RPMI7951 (cell line): ENCODE results near the gene TIMP4. TPM values are rescaled to one million over a fixed set of nuclear protein-coding genes. Genes with fewer than 3 reads are reported as not detected.

Experiments used
- DNase-seq: peaks from one replicate; pipeline ENCODE4 v3.0.0-alpha.2; 2012; ENCODE audit warnings: low read depth
- total RNA-seq: library from RNA; depleted of rRNA; stranded (reverse); fragments of >200 nt; shearing (Covaris generic); gene quantifications from 2 replicates; pipeline ENCODE4 v1.2.3, GENCODE V29; 2014; rRNA removed

The TIMP4 gene
- total RNA-seq: 0.10 TPM in 1 of 2 replicates, not detected in the other

DNA sequence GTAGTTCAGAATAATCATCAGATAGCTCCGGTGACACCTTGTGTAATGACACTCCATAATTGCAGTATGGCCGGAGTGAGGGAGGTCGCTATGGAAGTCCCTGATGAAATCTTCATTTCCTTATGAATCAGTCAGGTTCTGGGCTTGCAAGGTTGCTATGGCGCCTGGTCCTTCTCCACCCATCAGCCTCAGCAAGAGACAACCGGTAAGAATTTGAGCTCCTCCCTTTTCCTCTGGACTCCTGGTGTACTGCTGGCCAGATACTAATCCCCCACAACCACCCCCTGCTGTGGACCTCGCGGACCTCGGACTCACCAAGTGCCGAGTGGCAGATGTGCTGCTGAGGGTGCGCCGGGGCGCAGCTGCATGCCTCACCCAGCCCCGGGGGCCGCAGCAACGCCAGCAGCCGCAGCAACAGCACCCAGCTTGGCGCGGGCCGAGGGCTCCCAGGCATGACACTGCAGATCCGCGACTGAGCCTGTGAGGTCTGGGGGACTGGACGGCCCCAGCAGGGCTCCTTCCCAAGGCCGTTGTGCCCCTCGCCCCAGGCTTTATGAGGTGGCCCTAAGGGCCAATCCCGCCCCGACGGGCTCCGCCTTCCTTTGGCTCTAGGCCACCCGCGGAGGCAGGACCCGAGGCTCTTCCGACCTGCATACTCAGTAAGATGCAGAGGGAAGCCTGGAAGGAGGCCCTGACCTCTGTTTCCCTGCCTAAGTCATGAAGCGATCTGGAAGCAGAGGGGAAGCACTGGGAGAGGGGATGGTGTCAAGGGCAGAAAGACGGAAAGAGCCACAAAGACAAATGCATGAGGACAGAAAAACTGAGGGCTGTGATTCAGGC, at the start of gene TIMP4:
Gene TIMP4, minus strand, starts transcription at position 526 of the 840 bp plus-strand sequence. Its CDS starts 72 bp downstream, at position 454.
- no peak for DNase-seq

- DNase-seq: no peak
Observed at GRCh38 chr3:12205171-12205570, 46.5 kb upstream of the TIMP4 start.

- DNase-seq: no peak
Observed at GRCh38 chr3:12201813-12202212, 43.1 kb upstream of the TIMP4 start.

DNA sequence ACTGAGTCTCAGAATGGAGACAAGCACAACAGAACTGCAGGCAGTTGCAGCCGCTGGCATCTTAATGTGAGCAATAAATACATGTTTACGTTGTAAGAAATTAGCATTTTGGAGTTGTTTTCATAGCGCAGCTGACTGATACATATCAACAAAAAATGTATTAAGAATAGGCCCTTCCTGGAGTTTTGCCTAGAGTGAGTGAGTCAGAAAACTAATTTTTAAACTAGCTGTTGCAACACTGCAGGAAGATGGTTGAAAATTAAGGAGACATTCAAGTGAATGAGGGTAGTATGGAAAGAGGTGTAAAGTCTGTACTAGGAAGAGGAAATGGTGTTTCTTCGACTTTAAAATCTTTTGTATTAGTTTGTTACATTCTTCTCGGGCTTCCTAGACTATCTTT, 39.6 kb upstream of the TIMP4 start:
- DNase-seq: peak; percentile 54

- no peak for DNase-seq
Observed at GRCh38 chr3:12197475-12197874, 38.8 kb upstream of the TIMP4 start.

DNA sequence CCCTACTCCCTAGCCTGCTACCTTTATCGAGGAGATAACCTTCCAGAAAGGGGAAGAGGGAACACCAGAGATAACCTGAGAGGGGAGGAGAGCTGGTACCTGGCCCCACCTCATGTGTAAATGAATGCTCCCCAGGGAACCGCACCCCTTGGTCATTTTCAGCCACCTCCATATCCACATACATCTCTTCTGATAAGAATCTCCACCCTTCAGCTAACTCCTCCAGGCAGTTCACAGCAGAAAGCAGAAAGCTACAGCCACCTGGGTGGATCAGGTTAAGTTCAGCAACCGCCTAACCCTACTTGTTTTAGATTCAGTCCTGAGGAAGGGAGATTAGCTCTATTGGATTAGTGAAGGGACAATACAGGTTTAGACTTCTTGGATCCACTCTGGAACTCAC, 38.0 kb upstream of the TIMP4 start:
- DNase-seq: no peak

- peak; percentile 28 for DNase-seq
Observed at GRCh38 chr3:12195231-12195630, 36.5 kb upstream of the TIMP4 start.

DNA sequence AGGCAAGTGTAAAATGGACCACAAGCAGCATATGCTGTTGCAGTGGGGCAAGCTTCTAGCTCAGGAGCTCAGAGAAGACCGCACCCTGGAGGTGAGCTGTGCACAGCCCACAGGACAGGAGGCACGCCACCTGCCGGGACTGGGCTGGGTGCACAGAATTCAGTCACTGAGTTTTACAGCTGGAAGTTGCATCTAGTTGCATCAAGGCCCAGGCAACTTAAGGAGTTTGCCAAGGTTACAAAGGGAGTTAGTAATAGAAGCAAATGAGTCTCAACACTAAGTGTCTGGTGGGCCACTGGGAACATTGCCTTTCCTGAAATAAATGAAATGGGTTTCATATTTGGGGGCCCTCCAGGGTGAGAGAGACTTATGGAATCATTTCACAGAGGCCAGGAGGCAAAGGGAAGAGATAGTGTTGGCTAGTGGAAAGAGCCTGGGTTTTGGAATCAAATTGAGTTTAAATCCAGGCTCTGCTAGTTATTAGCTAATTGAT, 36.0 kb upstream of the TIMP4 start:
- peak; percentile 26 for DNase-seq

DNA sequence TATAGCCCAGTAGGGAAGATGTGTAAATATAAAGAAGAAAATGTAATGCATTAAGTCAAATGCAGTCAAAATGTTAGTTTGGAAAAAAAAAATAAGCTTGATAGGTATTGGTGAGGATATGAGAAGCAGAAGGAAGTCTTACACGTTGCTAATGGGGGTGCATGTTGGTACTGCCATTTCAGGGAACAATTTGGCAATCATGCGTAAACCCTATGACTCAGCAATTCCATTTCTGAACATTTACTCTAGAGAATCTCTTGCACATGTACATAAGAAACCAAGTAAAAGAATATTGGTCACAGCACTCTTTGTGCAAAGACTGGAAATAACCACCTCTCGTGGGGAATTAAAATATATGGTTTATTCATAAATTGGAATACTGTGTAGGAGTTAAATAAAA, 35.5 kb upstream of the TIMP4 start:
- DNase-seq: peak; percentile 92

GRCh38 chr3:12193485-12194165, 34.9 kb upstream of the TIMP4 start:
- peak; percentile 98 for DNase-seq

DNA sequence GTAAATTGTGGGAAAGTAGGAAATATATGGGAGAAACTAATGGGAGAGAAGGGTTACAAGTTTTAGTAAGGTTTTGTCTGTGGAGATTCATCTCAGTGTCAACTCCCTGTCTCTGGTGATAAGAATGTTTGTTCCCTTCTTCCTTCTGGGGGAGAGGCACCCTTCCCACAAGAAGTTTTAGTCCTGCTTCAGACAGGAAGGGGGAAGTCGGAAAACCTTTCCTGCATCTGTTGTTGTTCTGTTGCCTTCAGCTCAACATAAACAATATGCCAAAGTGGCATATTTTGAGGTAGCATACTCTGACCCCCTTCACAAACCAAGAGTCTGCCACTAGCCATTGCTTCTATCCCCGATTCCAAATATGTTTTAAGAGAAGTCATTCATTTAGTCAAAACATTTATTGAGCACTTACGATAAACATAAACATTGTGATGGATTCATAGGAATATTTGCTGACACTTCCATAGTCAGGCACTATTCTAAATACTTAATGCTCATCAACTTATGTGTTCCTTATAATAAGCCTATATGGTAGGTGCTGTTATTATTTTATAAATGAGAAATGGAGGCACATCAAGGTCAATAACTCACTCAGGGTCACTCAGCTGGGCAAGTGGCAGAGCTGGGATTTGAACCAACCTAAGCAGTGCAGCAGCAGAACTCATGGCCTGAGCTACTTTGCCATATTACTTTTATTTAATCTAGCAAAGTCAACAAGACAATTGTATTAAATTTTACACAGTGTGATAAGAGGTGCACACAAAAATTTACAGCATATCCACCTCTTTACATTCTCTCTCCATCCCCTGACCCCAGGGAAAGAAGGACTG, 34.2 kb upstream of the TIMP4 start:
- DNase-seq: no peak

DNA sequence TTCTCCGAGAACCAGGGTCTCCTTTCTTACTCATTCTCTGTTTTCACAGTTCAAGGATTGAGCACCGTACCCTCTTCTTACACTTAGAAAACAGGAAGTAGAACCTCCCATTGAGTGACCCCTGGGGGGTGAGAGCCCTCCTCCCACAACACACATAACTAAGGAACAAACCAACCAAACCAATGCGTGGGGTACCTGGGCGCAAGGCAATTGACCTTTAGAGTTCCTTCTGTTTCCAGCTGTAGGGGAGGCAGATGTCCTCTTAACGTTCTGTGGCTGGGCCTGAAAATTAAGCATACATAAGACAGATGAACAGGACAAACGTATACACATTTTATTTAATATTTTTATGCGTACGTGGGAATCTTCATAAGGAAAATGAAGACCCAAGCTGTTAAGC, 33.5 kb upstream of the TIMP4 start:
- DNase-seq: no peak

DNA sequence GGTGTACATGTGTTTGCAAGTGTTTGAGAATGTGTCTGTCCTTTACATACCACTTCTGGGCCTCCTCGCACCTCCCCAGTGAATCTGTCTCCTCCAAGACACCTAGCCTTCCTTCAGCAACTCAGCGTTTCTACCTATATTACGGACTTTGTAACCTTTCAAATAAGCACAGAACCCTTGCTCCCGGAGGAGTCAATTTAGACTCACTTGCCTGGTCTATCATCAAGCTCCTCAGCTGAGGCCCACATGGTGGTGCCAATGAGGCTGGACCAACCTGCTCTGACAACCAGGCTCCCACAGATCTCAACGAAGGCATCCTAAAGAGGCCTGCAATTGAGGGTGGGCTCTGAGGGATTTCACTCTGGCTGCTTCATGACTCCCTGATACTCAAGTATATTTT, 32.8 kb upstream of the TIMP4 start:
- DNase-seq: no peak

- no peak for DNase-seq
Observed at GRCh38 chr3:12190832-12191231, 32.1 kb upstream of the TIMP4 start.

DNA sequence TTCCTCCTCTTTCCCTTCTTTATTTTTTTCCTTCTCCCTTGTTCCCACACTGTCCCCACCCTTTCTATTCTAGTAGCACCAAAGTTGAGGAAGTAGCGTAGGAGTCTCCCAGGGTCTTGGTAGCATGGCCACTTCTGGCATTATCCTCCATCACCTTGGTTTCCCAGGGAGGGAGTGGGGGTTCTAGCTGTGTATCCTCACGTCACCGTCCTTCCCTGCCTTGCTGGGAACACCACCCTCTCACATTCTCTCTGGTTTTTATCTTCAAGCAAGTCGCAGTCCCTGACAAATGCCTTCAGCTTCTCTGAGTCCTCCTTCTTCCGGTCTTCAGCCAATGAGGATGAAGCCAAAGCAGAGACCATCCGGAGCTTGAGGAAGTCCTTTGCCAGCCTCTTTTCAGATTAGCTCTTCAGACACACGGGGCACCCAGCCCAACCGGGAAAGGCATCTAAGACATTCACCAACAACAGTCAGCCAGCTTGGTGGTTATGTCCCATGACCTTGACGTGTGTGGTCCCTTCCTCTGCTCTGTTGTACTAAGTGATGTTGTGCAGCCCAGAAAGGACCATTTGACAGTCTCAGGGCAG, 31.6 kb upstream of the TIMP4 start:
- no peak for DNase-seq

DNA sequence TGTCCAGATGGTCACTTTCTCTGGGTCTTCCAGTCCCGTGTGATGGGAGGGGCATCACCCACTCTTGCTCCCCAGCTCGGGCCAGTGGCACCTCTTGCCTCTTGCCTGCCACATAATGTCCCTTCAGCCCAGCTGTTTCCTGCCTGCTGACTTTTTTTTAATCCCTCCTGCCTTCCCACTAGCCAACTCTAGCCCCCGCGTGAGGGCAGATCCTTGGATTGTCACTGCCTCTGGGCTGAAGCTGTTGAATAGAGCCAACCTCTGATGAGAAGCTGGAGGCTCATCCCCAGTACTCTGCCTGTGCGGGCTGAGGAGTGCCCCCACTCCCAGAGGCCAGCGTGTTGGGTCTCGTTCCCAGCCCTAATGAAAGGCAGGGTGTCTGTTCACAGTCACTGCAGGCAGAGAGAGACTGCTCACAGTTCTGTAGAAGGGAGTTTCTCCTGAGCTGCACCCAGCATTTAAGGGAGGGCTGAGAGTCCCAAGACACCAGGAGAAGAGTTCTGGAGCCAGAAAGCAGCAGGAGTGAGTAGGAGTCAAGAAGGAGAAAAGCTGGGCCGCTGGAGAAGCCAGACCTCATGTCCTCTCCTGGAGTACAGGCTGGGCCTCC, 30.1 kb upstream of the TIMP4 start:
- no peak for DNase-seq

GRCh38 chr3:12188328-12188648, 29.6 kb upstream of the TIMP4 start:
- no peak for DNase-seq

- peak; percentile 32 for DNase-seq
Observed at GRCh38 chr3:12187448-12188327, 29.0 kb upstream of the TIMP4 start.

DNA sequence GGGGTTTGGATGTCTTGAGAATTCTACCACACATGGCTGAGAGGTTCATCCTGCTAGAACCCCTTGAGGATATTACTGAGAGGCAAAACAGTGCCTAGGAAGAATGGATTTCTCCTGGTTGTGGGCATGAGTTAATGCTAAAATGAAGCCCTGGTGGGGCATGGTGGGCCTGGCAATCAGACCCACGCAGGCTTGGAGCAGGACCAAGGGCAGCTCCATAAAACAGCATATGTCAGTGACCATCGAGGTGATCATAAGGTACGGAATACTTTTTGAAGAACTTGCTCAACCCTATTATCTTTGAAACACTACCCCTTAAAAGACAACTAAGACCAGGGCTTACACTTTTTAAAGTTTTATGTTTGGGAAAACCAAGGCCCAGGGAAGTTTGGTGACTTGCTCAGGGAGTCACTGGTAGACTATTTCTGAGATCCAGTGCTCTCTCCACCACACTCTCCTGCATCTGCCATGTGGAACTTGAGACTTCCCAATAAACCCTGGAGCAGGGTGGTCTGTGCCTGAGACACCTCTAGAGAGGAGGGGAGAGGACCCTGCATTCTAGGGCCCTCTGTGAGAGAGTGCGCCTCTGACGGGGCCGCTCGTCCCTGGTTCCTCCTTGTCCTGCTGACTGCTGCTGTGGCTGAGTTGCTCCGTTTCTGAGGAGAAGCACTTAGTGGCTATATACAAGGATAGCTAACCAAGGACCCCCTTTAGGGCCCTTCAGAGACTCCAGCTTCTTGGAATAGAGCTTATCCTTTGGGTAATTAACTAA, 28.0 kb upstream of the TIMP4 start:
- no peak for DNase-seq

- DNase-seq: no peak
Observed at GRCh38 chr3:12186046-12186445, 27.3 kb upstream of the TIMP4 start.
